GM19455 (cell line): ENCODE data around the gene RASSF8.
A peak's percentile ranks its signal among the peaks of the same experiment; 100 is the strongest.
"Not testable (repeated sequence)": the region's sequence is repeated elsewhere in the genome, so short reads cannot be mapped to it uniquely, and the experiment has no call there.

Source experiments
- ATAC-seq: cut with Tn5 transposase; IDR thresholded peaks from one replicate; pipeline ENCODE4 v1.9.1; 2021; ENCODE audit not compliant: unreplicated experiment

Gene RASSF8

DNA sequence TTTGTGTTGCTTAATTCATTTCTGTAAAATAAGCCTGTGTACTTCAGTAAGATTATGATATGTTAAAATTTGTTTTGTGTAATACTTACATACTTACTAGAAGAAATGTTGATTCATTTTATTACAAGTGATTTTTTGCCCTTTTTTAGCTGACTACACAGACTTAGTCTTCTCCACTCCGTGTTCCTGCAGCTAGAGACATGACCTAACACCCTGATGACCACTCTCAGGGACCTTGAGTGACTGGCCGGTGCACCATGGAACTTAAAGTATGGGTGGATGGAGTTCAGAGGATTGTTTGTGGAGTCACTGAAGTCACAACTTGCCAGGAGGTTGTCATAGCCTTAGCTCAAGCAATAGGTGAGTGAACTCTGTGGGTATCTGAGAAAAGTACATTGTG lies 96.6 kb downstream of the RASSF8 start:
- ATAC-seq = no peak

DNA sequence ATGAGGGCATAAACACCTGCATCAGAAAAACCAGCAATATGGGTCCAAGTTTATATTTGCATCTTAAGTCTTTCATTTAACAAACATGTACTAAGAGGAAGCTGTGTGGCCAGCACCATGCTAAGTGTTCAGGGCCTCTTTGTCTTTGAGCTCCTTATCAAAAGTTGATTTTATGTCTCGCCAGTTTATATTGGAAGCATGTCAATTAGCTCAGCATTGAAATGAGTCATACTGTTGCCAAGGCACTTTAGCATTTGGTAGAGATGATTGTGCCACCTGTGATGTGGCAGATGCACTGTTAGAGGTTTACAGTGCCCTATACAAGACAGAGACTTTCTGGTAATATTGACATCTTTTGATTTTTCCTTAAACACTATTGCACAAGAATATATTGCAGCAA lies 97.9 kb downstream of the RASSF8 start:
- ATAC-seq = no peak

DNA sequence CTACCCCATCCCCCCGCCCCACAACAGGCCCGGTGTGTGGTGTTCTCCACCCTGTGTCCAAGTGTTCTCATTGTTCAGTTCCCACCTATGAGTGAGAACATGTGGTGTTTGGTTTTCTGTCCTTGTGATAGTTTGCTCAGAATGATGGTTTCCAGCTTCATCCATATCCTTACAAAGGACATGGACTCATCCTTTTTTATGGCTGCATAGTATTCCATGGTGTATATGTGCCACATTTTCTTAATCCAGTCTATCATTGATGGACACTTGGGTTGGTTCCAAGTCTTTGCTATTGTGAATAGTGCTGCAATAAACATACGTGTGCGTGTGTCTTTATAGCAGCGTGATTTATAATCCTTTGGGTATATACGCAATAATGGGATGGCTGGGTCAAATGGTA lies 98.8 kb downstream of the RASSF8 start:
- ATAC-seq = not testable (repeated sequence)

DNA sequence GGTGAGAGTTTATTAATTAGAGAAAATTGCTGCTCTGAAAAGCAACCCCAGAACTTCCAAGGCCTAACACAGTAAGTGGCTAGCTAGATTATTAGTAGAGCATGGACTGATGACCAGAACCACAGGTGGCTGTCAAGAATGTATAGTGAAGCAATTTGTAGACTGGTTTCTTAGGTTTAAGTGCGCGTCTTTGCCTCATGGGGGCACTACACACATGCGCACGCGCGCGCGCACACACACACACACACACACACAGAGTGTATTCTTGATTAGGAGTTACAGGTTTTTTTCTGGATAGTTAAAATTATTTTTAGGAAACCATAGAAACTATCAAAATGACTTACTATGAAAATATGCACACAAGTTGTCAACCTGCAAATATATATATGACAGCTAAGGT lies 99.8 kb downstream of the RASSF8 start:
- no peak for ATAC-seq

DNA sequence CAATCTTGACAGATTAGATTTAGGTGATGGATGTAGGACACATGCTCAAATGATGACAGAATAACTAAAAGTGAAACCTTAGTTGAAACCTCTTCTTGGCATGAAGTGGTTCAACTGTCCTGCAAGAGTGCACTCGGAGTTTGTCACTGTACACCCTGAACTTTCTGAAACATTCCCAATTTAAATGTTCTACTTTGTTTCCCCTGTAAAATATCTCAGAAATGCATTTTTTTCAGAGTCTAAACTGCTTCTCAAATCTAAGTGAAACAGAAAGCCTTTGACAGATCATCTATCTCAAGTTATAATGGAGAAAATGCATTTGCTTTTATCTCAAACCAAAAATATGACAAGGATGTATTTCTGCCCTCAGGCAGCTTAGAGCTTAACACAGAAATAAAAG lies 100.3 kb downstream of the RASSF8 start:
- ATAC-seq = no peak

DNA sequence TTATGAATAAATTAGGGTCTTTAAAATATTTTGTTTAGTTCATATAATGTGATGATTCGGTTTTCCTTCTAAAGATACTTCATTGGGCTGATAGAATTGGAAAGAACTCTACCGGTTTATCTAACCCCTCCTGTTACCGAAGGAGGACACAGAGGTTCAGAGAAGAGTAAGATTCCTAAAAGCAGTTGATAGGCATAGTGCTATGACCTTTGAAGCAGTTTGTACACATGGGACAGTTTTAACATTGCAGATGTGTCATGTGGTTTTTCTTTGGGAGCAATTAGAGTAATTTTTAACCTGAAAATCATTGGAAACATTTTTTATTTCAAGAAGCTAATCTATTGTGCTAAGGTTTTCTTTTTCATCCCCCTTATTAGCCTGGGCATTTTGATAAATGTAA lies 103.5 kb downstream of the RASSF8 start:
- ATAC-seq = no peak

DNA sequence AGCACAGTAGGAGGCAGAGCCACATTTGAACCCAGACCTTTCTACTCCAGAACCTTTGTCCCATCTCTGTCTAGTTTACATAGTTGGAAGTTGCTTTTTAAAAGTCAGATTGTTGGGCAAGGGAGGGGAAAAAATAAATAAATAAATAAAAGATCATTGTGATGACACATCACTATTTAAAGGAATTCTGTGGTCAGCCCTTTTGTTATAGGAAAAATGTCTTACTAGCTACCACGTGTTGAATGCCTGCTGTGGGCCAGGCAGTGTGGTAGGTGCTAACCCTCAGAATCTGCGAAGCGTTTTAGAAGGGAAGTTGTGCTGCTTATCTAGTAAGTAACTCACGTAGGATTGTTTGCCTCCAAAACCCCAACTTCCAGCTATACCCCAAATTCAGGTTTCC lies 104.1 kb downstream of the RASSF8 start:
- ATAC-seq = no peak

DNA sequence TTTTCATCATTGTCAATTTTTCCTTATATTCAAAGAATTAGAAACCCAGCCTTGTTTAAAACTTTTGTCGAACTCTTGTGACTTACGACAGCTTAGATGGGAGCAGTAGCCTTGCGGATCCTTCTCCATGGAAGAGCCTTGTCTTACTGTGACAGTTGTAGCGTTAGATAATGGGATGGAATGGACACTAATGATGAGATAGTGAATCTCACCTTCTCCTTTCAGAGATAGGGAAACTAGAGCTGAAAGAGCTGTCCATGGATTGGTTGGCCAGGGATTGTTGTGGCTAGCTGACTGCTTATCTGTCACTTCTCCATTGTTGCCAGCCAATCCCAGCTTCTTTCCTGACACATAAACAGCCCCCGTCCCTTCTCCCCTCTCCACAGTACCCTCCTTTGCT lies 107.0 kb downstream of the RASSF8 start:
- ATAC-seq = no peak

DNA sequence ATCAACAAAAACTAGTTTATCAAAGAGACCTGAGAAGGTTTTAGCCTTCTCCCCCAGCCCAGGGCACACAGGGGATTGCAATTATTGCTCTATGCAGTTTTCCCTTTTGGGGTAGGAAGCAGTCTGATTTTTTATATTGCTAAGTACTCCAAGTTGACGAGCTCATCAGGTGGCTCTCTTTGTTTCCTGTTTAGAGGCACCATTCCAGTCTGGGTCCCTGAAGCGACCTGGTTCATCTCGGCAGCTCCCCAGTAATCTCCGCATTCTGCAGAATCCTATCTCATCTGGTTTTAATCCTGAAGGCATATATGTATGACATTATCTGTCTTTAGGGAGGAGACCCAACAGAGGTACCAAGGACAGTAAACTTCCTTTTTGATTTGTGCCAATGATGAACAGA lies 110.0 kb downstream of the RASSF8 start:
- ATAC-seq = no peak

DNA sequence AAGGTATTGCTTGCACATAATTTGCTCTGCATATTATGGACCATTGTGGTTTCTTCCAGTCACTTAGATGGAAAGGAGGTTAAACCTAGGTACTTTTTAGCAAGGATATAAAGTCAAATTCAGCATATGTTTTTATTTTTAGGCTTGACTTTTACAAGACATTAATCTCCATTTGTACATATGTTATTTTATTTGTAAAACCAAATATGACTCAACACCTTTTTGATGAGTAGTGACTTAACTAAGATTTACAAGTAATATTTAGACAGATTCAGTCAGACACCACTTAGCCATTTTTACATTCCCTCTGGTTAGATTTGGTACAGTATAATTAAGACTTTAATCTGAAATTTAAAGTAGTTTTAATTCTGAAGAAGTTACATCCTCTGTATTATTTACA lies 111.3 kb downstream of the RASSF8 start:
- no peak for ATAC-seq

DNA sequence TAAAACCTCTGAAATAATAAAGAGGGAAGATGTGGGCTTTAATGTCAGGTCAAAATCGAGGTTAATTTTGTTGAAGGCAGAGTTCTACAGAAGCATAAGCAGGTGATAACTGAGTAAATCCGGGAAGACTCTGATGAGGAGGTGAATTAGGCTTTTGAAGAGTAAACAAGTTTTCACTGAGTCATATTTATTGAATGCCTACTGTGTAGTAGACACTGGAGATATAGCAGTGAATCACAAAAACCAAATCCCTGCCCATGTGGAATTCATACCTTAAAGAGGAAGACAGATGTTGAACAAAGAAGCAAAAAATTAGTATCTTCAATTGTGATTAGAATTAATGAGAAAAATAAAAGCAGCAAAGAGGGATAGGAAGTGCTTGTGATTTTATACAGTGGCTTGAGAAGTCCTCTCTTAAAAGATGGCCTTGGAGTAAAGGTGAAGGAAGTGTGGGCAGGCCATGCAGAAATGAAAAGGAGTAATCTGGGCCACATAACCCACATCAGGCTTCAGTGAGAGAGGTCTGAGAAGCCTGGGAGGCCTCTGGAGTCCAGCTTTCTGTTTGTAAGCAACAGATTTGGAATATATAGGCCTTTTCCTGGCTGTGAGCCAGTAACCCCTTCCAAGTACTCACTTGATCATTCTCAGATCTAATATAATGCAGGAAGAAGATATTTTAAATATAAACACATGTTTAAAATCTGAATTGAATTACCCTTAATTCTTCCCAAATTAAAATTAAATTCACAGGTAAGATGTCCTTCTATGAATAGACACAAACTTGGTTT lies 119.6 kb downstream of the RASSF8 start:
- ATAC-seq = no peak

DNA sequence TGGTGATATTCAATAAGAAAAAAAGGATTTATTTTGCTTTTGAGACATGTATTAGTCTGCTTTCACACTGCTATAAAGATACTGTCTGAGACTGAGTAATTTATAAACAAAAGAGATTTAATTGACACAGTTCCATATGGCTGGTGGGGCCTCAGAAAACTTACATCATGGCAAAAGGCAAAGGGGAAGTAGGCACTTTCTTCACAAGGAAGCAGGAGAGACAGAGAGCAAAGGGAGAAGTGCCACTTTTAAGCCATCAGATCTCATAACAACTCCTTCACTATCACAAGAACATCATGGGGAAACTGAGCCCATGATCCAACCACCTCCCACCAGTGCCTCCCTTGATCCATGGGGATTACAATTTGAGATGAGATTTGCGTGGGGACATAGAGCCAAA lies 122.4 kb downstream of the RASSF8 start:
- no peak for ATAC-seq

DNA sequence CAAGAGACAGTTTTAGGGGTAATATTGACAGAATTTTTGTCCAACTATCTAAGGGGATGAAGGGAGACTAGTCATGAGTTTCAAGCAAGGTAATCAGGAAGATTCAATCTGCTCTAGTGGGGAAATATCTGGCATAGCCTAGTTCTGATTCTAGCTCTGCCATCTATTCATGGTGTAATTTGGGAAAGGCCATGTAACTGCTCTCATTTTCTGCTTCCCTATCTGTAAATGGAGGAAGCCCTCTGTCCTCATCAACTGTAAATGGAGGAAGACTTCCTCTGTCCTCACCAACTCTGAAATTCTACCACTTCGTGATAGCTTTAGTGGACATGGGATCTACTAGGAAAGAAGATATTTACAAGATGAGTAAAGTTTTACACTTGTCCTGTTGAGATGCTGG lies 128.5 kb downstream of the RASSF8 start:
- no peak for ATAC-seq

DNA sequence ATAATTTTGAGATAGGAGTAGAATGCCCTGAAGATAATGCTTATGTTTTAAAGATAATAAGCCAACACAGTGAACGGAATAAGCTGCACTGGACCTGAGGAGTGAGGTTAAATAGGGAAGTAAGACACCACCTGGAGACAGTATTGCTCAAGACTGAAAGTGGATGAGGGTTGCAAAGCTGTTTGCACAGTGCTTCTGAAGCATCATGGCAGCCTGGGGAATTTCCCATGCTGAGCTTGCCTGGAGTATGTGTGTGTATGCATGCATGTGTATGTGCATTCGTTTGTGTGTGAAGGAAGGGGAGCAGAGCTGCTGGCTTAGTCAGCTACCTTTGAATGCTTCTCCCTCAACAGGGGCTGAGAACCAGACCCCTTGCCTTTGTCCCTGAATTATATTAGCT lies 130.5 kb downstream of the RASSF8 start:
- ATAC-seq = peak; percentile 90

DNA sequence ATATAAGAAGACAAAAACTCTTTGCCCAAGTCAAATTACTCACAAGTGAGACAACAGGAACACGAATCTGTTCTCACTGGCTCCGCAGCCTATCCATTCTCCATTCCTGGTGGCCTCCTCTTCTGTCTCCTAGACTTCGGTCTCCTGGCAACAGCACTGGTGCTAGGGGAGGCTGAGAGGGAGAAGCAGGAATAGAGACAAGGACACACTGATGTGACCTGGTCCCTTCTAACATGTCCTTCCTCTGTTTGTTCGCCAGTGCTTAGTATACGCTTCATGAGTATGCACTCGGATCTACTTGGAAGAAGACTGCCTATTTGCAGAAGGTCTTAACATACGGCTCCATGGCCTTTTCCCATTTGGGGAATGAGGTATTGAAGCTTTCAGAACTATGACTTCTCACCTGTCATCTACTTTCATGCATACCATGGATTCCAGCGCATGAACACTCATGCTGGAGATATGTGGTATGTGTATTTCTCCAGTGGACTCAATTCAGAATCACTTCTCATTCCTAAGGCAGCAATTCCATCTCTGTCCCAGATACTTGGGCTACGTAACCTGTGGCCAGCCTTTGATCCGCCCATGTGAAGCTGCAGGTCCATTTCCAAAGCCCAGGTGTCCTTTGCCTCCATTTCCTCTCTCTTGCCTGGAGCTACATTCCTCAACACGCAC lies 132.5 kb downstream of the RASSF8 start:
- no peak for ATAC-seq

DNA sequence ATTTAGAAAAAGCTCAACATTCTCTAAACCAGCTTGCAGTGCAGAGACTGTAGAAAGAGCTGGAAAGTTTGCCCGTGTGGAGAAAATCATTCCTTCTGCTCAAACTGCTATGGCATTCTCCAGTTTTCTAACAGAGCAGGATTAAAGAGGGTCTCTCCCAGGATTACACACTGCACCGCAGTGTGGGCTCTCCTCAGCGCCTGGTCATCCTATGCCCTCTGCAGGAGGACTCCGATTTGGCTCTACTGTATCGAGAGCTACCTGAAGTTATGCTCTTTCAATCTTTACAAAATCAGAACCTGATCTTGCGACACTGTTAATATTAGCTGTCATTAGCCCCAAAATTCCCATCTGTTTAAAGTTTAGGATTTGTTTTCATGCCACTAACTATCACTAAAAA lies 133.3 kb downstream of the RASSF8 start:
- ATAC-seq = no peak

DNA sequence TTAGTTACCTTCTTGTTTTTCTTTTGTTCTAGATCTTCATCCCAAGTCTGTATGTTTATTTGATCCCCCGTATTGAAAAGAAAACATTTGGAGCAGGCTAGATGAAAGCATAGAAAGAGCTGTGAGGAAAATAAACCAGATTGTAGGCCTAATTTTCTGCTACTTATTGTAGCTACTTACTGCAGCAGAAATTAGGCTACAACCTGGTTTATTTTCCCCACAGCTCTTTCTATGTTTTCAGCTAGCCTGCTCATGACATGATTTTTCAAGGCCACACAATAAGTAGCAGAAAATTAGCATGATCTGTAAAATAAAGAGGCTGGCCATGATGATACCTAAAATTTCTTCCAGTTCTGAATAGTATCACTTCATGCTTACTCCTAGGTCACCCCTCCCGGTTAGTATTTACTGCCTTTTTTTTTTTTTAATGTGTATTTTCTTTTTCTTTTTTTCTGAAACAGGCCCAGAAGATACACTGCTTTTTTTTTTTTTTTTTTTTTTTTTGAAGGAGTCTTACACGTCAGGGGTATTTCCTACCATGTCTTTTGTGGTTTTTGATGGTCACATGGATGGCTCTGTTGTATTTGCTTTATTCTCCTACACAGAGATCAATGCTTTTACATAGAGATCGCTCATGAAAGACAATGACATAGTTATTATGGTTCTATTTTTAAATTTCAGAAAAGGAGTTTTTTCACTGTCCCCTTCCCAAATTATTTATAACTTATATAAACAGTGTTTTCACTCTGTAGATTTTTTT lies 134.0 kb downstream of the RASSF8 start:
- no peak for ATAC-seq

DNA sequence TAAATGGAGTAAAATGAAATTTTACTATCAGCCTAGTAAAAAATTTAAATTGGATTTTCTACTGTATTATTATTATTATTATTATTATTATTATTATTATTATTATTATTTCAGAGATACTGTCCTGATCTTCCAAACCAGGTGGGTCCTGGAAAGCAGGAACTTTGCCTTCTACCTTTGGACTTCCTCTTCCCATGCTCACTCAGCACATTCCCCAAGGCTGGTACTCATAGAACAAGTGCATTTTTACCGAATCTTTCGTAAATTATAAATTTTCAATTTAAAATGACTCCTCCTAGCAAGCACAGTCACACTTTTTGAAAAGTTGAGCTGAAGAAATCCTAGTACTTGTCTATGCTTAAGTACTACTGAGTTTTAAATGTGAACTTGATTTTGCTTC lies 136.7 kb downstream of the RASSF8 start:
- ATAC-seq = no peak

DNA sequence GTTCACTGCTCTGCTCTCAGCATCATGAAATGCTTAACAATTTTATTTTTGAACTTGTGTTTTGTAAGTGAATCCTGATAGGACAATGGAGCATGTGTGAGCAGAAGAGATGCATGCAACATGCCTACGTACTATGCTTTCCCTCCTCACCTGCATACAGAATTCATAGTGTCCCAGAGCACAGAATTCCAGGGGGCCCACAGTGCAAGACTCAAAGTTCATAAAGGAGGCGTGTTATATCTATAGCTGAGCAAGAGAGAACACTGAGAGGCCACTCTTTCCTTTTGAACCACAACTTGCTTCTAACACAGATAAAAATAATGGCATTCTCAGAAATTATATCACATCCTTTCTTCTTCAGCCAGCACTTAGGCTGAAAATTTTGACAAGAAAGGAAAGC lies 137.6 kb downstream of the RASSF8 start:
- no peak for ATAC-seq

DNA sequence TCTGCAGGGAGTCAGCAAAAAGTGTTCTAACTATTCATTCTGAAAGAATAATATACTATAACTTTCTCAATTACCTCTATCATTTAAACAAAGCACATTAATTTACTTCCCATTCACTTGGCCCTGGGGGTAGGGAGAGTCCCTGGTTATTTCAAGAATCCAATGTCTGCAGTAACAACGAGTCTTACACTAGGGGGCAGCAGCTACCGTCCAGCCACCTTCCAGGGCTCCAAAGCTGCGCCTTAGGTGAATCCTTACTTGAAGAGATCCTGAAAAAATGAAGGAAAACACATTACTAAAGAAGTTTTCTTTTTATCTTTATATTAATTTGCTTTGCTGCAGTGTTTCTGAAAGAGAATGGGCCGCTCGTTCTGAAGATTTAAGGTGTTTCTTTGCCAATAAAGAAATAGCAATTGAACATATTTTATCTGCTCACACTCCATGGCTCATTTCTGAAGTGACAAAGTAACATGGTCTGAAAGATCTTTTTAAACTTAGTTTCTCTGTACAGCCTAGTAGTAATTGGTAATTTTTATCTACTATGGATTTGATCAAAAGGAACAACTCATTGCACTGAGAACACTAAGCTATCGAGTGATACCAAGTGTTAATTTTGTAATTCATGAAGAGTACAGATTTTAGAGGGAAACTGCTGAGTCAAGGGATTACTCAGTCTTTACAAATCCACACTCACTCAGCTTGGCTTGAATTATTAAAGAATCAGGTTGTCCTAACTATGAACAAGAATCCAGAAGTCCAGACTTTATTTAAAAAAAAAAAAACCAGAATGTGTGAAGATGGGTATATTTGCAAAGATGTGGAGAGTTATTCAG lies 138.8 kb downstream of the RASSF8 start:
- ATAC-seq = peak; percentile 64

DNA sequence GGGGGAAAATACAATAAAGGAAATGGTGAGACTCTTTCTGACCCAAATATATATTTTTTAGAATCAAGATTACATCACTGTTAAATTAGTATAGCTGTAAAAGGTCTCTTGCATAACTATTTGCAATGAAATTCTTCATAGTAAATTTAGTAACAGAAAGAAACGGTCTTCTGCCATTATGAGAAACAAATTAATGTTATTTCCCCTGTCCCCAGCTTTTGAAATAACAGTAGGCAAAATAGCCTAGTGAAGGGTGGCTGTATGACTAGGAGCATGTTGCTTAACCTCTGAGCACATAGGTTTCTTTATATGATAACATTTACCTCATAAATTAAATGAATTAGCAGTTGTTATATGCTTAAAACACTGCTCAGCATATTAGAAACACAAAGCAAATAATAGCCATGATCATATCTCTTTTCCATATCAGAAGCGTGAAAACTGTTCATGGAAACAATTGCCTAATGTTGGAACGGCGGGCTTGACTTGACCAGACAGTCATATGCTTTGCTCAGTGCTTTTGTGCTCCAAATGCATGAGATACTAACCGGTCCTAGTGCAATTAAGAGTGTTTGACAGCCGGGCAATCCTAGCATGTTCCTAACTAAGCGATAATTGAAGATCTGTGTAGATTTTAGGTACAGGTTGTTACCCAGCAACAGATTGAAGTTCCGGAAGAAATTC lies 142.3 kb downstream of the RASSF8 start:
- ATAC-seq = no peak
